Inflammatory macrophage (primary cell): ENCODE results near the gene CCDC183.
A peak's percentile ranks its signal among the peaks of the same experiment; 100 is the strongest.
"Not testable (repeated sequence)": the region's sequence is repeated elsewhere in the genome, so short reads cannot be mapped to it uniquely, and the experiment has no call there.

Experiments used
- DNase-seq, 2 donors: peaks; one replicate each; pipeline ENCODE4 v3.0.0-alpha.2; 2020 to 2022

The CCDC183 gene

DNA sequence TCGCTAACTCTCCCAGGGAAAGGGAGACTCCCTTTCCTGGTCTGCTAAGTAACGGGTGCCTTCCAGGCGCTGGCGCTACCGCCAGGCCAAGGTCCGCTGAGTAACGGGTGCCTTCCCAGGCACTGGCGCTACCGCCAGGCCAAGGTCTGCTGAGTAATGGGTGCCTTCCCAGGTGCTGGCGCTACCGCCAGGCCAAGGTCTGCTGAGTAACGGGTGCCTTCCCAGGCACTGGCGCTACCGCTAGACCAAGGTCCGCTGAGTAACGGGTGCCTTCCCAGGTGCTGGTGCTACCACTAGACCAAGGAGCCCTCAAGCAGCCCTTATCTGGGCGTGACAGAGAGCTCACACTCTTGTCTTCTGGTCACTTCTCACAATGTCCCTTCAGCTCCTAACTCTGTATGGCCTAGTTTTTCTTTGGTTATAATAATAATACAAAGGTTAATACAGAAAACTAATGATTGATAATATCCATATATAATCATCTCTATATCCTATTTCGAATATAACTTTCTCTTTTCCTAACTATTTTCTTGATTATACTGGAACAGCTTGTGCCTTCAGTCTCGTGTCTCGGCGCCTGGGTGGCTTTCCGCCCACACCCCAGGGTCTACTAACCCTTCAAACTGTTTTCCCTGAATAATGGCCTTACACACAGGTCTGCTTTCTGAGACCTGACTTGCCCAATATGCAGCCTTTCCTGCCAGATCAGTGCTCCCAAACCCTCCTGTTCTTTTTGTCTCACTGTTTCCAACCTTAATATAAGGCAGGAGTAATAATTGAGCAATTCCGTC lies 10.4 kb upstream of the CCDC183 start:
- not testable (repeated sequence) for DNase-seq

DNA sequence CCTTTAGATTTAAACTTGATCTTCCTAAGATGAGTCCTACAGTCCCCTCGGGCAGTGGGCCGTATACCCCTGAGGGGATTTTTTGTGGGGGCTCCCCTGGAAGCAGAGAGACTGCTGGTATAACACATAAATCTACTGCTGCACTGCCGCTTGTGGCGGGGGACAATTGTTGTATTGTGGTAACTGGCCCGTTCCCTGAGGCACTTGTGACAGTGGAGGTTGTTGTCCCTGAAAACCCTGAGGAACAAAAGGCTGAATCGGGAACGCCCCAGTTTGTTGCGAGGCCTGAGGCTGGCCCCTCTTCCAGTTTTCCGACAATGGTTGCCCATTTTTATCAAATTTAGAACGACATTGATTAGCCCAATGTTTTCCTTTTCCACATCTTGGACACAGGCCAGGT lies 9.7 kb upstream of the CCDC183 start:
- no peak for DNase-seq

DNA sequence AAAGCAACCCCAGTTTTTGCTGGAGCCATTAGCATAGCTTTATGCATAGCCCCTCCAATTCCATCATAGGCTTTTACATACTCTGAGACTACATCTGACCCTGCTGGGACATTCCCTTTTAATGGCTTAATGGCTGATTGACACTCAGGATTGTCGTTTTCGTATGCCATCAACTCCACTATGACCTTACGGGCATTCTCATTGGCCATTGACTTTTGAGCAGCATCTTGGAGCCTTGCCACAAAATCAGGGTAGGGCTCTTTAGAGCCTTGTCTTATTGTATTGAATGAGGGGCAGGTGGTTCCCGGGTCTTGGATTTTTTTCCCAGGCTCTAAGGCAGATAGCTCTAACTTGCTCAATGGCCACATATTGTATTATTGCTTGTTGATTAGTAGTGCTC lies 9.2 kb upstream of the CCDC183 start:
- not testable (repeated sequence) for DNase-seq

DNA sequence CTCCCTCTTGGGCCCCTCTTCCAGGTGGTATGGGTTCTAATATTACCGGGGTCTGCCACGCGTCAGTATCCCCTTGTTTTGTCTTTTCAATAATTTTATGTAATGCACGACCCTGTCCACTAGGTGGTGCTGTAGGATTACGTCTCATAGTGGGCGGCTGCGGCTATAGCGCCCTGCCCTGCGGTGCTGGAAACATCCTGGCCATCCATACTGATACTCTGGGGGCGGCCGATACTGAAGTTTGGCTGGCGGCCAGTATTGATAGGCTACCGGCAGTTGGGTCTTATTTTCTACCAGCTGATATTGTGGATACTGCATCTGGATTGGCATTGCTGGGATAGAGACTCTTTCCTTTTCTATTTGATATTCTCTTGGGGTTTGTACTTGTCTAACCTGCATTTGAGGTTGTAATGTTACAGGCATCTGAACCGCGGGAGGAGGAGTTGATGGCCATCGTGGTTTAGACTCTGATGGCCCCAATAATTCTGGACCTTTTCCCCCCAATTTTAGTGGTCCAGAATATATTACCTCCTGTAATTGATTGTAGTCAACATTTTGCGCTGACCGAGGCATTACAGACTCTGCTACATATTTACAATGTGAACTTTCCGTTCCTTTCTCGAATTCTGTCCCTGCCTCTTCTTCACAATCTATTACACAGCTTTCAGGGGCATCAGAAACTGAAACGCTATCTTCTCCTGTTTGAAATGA lies 8.3 kb upstream of the CCDC183 start:
- DNase-seq, result peak; percentile 61 to 71

DNA sequence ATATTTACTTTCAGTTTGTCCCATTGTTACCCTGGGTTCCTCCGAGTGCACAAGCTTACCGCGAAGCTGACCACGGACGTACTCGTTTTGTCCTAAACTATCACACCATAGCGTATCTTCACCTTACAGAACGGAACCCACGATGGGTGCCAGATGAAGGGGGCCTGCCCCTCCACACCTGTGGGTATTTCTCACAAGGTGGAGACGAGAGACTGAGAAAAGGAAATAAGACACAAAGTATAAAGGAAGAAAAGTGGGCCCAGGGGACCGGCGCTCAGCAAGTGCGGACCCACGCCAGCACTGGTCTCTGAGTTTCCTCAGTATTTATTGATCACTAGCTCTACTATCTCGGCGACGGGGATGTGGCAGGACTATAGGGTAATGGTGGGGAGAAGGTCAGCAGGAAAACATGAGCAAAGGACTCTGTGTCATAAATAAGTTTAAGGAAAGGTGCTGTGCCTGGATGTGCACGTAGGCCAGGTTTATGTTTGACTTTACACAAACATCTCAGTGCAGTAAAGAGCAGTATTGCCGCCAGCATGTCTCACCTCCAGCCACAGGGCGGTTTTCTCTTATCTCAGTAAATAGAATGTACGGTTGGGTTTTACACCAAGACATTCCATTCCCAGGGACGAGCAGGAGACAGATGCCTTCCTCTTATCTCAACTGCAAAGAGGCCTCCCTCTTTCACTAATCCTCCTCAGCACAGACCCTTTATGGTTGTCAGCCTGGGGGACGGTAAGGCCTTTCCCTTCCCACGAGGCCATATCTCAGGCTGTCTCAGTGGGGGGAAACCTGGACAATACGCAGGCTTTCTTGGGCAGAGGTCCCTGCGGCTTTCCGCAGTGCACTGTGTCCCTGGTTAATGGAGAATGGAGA lies 7.3 kb upstream of the CCDC183 start:
- not testable (repeated sequence) for DNase-seq

DNA sequence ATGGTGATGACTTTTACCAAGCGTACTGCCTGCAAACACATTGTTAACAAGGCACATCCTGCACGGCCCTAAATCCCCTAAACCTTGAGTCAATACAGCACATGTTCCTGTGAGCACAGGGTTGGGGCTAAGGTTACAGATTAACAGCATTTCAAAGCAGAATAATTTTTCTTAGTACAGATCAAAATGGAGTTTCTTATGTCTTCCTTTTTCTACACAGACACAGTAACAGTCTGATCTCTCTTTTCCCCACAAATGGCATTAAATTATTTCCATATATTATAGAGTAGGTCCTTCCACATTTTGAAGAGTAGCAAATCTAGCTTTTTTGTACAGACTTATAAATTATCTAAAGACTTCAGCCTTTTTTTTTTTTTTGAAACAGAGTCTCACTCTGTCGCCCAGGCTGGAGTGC lies 6.6 kb upstream of the CCDC183 start:
- no peak for DNase-seq

DNA sequence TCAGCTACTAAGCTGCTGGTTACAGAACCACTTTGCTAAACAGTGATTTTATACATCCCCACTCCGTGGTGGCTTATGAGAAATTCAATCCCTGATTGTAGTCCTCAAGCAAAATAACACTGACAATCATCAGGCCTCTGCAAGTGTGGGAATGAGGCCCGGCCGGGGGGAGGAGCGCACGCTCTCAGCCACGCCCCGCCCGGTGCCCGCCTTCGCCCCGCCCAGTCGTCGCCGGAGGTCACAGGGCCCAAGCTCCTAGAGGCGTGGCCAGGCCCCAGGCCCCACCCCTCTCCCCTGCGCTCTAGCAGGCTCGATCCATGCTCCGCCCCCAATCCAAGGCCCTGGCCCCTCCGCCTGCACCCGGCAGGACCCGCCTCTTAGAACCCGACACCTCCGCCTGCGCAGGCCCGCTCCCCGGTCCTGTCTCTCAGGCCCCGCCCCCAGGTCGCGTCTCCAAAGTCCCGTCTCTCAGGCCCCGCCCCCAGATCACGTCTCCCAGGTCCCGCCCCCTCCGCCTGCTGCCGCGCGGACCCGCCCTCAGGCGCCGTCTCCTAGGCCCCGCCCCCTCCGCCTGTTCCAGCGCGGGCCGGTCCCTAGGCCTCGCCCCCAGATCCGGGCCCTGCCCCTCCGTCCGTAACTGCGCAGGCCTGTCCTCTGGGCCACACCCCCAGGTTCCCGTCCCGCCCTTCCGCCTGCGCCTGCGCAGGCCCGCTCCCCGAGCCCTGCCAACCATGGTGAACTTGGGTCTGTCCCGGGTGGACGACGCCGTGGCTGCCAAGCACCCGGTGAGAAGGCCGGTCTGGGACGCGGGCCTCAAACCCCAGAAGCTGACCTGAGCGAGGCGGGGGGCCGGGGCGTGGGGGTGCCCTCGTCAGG lies 5.3 kb upstream of the CCDC183 start, which contains the start of gene TMEM141:
TMEM141 (plus strand) TSS at position 705 of the 876 bp plus-strand sequence; CDS start at position 732, 27 bp downstream.
- peak; percentile 99 to 100 for DNase-seq

DNA sequence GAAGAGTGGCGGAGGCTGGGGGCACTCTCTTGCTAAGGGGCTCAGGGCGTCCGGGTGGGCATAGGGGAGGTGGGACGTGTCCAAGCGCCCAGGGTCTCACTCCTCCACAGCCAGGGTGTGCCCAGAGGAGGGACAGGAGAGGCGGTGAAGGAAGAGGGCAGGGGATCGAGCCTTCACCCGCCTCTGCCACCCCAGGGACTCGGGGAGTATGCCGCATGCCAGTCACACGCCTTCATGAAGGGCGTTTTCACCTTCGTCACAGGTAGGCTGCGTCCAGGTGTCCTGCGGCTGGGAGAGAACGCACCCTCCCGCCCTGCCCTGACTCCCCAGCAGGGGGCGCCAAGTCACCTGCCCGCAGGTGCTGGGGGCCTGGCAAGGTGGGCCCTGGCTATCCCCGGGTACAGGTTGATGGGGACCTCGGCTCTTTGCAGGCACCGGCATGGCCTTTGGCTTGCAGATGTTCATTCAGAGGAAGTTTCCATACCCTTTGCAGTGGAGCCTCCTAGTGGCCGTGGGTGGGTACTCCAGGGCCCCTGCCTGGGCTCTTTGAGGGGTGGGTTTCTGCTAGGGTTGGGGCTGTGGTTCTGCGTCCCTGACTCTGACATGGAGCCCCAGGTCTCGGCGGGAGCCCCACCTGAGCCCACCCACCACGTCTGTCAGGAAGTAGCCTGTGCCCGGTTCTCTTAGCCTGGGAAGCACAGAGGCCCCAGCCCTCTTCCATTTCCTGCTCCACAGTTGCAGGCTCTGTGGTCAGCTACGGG lies 4.4 kb upstream of the CCDC183 start:
- peak; percentile 41 to 52 for DNase-seq

DNA sequence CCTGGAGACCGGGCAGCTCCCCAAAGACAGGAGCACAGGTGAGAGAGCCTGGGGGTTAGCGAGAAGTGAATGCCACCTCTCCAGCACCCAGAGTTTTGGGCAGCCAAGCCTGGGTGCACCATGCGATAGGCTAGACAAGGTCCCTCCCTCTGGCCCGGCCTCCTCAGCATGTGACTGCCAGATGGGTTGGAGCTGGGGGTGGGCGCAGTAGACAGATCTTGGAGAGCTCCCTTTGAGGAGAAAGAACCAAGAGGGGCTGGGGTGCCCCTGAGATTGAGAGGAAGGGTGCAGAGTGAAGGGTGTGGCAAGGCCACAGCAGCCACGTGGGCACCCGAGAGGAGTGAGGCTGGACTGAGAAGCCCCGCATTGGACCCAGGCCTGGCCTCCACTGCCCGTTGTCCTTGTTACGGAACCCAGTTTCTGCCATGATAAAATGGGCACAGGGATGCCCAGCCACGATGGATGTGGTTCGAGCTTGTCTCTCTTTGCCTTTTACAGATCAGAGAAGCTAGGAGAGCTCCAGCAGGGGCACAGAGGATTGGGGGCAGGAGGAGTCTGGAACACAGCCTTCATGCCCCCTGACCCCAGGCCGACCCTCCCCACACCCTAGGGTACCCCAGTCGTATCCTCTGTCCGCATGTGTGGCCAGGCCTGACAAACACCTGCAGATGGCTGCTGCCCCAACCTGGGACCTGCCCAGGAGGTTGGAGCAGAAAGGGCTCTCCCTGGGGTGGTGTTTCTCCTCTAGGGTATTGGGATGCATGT lies 3.6 kb upstream of the CCDC183 start:
- DNase-seq, result no peak

DNA sequence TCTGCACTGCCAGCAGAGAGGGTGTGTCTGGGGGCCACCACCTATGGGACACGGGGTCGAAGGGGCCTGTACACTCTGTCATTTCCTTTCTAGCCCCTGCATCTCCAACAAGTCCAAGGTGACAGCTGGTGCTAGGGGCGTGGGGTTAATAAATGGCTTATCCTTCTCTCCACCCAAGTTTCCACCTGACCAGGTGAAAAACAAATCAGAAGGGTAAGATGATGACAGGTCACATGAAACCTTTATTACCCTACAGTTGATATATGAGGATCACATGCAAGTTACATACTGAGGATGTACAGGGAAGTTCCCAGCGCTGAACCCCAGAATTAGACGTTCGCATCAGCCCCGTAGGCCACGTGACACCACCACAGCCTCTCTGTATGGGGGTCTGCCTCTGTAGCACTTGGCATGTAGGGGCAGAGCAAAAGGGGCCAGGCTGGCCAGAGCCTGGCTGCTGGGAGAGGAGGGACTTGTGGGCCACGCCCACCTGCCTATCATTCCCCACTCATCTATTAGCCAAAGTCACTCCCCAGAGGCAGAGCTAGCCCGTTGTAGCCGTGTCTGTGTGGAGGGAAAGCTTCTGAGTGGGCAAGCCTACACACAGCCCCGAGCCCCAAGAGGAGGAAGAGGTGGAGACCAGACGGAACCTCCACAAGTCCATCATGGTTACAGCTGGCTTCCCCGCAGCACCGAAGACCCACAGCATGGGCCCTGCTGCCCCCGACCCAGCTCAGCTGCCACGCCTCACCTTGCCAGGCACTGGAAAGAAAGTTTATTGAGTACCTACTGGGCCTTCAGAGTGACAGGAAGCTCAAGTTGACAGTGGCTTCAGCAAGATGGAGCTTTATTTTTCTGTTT lies 2.8 kb upstream of the CCDC183 start:
- DNase-seq, result peak in 1 of 2 donors; percentile 19

DNA sequence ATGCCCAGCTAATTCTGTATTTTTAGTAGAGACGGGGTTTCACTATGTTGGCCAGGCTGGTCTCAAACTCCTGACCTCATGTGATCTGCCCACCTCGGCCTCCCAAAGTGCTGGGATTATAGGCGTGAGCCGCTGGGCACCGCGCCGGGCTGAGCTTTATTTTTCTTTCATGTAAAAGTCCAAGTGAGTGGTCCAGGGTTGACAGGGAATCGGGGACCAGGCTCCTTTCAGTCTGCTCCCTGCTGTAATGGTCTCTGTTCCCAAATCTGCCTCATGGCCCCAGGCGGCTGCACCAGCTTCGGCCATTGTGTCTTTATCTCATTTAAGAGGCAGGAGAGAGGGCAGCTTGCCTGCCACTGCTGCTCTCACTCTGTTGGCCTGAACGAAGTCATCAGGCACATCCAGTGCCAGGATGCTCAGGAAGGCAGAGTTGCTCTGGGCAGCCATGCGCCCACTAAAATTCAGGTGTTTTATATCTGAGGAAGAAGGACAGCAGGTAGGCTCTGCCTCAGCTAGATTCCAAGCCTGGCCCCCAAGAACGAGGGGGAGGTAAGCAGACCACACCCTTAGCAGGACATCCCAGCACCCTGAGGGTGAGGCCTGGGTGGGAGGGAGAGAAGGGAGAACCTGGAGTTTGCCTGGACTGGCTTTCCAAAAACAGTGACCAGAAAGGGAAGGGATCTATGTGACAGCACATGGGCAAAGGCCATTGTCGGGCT lies 1.7 kb upstream of the CCDC183 start:
- DNase-seq, result no peak

DNA sequence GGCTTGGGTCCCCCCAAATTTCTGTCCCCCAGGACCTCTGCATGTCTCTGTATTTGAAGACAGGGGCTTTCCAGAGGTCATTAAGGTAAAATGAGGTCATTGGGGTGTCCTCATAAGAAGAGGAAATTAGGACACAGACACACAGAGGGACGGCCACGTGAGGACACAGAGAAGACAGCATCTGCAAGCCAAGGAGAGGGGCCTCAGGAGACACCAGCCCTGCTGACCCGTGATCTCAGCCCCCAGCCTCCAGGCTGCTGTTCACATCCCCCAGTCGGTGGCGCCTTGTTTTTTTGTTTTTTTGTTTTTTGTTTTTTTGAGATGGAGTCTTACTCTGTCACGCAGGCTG lies 1.2 kb upstream of the CCDC183 start:
- peak; percentile 49 to 53 for DNase-seq

DNA sequence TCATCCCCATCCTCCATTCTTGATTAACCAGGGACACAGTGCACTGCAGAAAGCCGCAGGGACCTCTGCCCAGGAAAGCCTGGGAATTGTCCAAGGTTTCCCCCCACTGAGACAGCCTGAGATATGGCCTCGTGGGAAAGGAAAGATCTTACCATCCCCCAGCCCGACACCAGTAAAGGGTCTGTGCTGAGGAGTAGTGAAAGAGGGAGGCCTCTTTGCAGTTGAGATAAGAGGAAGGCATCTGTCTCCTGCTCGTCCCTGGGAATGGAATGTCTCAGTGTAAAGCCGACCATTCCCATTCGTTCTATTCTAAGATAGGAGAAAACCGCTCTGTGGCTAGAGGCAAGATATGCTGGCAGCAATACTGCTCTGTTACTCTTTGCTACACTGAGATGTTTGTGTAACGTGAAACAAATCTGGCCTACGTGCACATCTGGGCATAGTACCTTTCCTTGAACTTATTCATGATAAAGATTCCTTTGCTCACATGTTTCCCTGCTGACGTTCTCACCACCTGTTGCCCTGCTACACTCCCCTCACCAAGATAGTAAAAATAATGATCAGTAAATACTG lies 723 bp downstream of the CCDC183 start:
- DNase-seq, result not testable (repeated sequence)

DNA sequence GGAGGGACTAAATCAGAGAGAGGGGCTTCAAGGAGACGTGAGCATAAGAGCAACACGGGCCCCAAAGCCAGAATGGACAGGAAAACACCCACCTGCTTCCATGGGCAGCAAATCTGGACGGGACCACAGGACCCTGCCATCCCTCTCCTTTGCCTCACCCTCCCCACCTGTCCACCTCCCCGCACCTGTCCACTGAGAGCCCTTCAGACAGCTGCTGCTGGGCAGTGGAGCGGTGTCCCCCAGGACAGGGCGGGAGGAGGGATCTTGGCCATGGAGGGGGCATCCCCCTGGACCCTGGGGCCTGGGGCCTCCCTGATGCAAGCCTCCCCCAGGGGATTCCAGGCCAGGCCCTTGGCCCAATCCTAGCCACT lies 2.6 kb downstream of the CCDC183 start:
- no peak for DNase-seq

DNA sequence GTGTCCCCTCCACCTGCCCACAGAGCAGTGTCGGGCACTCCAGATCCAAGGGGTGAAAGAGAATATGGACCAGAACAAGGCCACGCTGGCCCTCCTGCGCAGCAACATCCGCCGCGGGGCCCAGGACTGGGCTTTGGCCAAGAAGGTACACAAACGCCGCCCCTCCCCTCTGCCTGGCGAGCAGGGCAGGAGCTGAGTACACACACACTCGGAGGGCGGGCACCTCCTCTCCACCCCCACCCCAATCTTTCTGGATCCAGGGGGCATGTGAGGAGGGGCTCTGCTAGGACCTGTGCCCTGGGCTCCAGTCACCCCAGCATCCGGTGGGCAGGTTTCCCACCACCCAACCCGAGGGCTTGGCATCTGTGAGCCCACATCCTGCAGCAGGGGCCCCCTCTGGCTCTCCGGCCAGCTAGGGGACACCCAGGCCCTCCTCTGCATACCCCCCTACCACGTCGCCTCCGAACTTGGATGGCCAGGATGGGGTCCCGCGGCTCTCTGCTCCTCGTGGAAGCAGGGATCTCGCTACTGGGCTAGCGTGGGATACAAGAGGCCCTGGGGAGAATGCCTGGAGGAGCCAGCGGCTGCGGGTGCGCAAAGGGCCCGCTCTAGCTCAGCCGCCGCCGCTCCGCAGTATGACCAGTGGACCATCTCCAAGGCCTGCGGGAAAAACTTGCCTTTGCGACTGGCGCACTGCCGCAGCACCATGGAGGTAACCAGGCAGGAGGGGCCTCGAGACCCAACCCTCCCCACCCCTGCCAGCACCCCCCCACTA lies 3.1 kb downstream of the CCDC183 start:
- DNase-seq, result no peak

DNA sequence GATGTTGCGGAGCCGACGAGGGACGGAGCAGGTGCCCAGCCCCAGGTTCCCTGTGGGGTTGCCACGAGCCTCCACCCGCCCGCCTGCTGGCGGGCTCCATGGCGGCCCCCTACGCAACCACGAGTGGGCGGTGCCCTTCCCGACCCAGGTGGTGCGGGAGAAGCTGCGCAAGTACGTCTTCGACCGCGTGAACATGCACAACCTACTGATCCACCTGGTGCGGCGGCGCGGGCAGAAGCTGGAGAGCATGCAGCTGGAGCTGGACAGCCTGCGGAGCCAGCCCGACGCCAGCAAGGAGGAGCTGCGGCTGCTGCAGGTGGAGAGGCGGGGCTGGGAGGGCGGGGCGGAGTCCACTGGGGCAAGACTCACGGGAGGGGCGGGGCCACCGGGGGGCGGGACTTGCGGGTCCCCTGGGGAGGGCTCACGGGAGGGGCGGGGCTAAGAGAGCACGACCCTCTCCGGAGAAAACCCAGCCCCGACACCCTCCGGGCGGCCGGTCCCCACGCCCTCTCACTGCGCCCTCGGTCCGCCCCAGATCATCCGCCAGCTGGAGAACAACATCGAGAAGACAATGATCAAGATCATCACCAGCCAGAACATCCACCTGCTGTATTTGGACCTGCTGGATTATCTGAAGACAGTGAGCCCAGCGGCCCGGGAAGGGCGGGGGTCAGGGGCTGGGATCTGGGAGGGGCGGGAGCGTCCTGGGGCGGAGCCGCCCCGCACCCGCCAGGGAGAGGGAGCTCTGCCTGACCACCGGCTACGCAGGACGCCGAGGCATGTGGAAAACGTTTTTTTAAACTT lies 3.9 kb downstream of the CCDC183 start:
- peak in 1 of 2 donors; percentile 54 for DNase-seq

DNA sequence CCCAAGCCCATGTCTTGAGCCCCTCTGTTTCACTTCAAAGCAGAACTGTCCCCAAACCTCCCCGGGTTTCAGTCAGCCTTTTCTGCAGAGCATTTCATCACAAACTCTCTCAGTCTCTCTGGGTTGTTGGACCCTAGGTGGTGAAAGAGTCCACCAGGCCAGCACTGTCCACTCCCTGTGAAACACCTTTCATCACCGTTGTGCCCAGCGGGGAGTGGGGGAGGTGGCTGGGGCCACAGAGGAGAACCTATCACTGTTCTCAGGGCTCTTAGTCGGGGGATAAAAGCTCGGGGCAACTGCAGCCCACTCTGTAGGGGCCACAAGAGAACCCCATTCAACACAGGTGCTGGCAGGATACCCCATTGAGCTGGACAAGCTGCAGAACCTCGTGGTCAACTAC lies 6.2 kb downstream of the CCDC183 start:
- no peak for DNase-seq
